H1 (cell line): Measurements from ENCODE around the gene PTPRD. TPM values are rescaled to one million over a fixed set of nuclear protein-coding genes. Genes with fewer than 3 reads are reported as not detected.

ENCODE experiments used
- CTBP2 ChIP-seq: IDR thresholded peaks from 2 replicates; pipeline ENCODE4 v1.7.0; 2011; ENCODE audit warnings: borderline replicate concordance, mild to moderate bottlenecking, moderate library complexity, mixed read lengths, low read length; ENCODE audit not compliant: insufficient read depth, insufficient read length
- GTF2F1 ChIP-seq: IDR thresholded peaks from 2 replicates; pipeline ENCODE4 v1.6.1; 2012; ENCODE audit warnings: low read depth, low read length, improper control_type of control experiment, borderline replicate concordance
- KDM4A ChIP-seq: IDR thresholded peaks from one replicate; pipeline ENCODE4 v1.7.1; 2012; ENCODE audit warnings: low read depth, mild to moderate bottlenecking, moderate library complexity, low read length, inconsistent platforms; ENCODE audit not compliant: severe bottlenecking
- POLR2AphosphoS5 ChIP-seq: IDR thresholded peaks from 2 replicates; pipeline ENCODE4 v1.6.1; 2011; ENCODE audit warnings: low read depth, low read length
- SIRT6 ChIP-seq: IDR thresholded peaks from one replicate; pipeline ENCODE4 v1.7.1; 2012; ENCODE audit warnings: low read length, inconsistent platforms
- SRF ChIP-seq: IDR thresholded peaks from 2 replicates; pipeline ENCODE4 v1.6.1; 2011; ENCODE audit warnings: mild to moderate bottlenecking, low read depth, low read length, moderate library complexity
- TAF1 ChIP-seq: IDR thresholded peaks from 2 replicates; pipeline ENCODE4 v1.6.1; 2011; ENCODE audit warnings: mild to moderate bottlenecking, low read depth, low read length
- TAF7 ChIP-seq: optimal IDR thresholded peaks from 2 replicates; pipeline ENCODE3; 2011; ENCODE audit warnings: low read depth, mild to moderate bottlenecking, inconsistent platforms, low read length, moderate library complexity, borderline replicate concordance
- YY1 ChIP-seq: IDR thresholded peaks from 2 replicates; pipeline ENCODE4 v1.6.1; 2011; ENCODE audit warnings: low read depth, mild to moderate bottlenecking, low read length
- polyA plus RNA-seq, 7 experiments: library from polyadenylated mRNA; depleted of rRNA in 3 of 7; stranded (reverse) in 5 of 7; unstranded in 2 of 7; fragments of >200 nt in 5 of 7; fragments of 200-250 nt in 2 of 7; gene quantifications; 1 replicate in 5 of 7; 2 replicates in 1 of 7; 4 replicates in 1 of 7; pipeline versions ENCODE4 v1.2.1 to v1.2.3, GENCODE V29; 2011 to 2013; ENCODE audit warnings: missing spikeins in 2 of 7, mixed read lengths in 2 of 7
- total RNA-seq: library from RNA; stranded (reverse); fragmentation: NEBNext Ultra II Directional; extraction: Animal tissue kit (Norgen Biotek cat#: 25700); gene quantifications from 2 replicates; pipeline ENCODE4 v1.2.1, GENCODE V29; 2021
- TF ChIP-seq, protein P1 (sequence below): fragments of 300-600 bp; sonication (generic); IDR thresholded peaks from 2 replicates; pipeline ENCODE4 v1.7.1; 2012; ENCODE audit warnings: low read length, moderate library complexity, mild to moderate bottlenecking, inconsistent platforms; ENCODE audit not compliant: insufficient replicate concordance
- TF ChIP-seq, protein P2 (sequence below): IDR thresholded peaks from 2 replicates; pipeline ENCODE4 v1.6.1; 2012; ENCODE audit warnings: low read length, inconsistent platforms

PTPRD gene
- total and polyA plus RNA-seq, 2 of the 8 experiments (the other 6 are each of a cell fraction or from before 2014, with no cell fraction given), result 17.2 to 77.0 TPM

DNA sequence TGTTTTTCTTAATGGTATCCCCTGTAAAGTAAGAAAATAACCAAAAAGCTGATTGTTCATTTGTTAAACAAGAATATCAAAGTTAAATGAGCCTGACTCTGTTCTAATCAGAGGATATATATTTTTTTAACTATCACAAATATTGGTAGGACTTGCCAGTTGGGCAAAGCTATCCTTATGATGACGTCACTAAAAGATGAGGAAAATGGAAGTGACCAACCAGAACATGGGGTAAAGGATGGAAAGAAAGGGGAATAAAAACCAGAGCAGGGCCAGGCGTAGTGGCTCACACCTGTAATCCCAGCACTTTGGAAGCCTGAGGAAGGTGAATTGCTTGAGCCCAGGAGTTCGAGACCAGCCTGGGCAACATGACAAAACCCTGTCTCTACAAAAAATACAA is 2001.6 kb downstream of the PTPRD start (continued):
- TF ChIP-seq, protein P1, sequence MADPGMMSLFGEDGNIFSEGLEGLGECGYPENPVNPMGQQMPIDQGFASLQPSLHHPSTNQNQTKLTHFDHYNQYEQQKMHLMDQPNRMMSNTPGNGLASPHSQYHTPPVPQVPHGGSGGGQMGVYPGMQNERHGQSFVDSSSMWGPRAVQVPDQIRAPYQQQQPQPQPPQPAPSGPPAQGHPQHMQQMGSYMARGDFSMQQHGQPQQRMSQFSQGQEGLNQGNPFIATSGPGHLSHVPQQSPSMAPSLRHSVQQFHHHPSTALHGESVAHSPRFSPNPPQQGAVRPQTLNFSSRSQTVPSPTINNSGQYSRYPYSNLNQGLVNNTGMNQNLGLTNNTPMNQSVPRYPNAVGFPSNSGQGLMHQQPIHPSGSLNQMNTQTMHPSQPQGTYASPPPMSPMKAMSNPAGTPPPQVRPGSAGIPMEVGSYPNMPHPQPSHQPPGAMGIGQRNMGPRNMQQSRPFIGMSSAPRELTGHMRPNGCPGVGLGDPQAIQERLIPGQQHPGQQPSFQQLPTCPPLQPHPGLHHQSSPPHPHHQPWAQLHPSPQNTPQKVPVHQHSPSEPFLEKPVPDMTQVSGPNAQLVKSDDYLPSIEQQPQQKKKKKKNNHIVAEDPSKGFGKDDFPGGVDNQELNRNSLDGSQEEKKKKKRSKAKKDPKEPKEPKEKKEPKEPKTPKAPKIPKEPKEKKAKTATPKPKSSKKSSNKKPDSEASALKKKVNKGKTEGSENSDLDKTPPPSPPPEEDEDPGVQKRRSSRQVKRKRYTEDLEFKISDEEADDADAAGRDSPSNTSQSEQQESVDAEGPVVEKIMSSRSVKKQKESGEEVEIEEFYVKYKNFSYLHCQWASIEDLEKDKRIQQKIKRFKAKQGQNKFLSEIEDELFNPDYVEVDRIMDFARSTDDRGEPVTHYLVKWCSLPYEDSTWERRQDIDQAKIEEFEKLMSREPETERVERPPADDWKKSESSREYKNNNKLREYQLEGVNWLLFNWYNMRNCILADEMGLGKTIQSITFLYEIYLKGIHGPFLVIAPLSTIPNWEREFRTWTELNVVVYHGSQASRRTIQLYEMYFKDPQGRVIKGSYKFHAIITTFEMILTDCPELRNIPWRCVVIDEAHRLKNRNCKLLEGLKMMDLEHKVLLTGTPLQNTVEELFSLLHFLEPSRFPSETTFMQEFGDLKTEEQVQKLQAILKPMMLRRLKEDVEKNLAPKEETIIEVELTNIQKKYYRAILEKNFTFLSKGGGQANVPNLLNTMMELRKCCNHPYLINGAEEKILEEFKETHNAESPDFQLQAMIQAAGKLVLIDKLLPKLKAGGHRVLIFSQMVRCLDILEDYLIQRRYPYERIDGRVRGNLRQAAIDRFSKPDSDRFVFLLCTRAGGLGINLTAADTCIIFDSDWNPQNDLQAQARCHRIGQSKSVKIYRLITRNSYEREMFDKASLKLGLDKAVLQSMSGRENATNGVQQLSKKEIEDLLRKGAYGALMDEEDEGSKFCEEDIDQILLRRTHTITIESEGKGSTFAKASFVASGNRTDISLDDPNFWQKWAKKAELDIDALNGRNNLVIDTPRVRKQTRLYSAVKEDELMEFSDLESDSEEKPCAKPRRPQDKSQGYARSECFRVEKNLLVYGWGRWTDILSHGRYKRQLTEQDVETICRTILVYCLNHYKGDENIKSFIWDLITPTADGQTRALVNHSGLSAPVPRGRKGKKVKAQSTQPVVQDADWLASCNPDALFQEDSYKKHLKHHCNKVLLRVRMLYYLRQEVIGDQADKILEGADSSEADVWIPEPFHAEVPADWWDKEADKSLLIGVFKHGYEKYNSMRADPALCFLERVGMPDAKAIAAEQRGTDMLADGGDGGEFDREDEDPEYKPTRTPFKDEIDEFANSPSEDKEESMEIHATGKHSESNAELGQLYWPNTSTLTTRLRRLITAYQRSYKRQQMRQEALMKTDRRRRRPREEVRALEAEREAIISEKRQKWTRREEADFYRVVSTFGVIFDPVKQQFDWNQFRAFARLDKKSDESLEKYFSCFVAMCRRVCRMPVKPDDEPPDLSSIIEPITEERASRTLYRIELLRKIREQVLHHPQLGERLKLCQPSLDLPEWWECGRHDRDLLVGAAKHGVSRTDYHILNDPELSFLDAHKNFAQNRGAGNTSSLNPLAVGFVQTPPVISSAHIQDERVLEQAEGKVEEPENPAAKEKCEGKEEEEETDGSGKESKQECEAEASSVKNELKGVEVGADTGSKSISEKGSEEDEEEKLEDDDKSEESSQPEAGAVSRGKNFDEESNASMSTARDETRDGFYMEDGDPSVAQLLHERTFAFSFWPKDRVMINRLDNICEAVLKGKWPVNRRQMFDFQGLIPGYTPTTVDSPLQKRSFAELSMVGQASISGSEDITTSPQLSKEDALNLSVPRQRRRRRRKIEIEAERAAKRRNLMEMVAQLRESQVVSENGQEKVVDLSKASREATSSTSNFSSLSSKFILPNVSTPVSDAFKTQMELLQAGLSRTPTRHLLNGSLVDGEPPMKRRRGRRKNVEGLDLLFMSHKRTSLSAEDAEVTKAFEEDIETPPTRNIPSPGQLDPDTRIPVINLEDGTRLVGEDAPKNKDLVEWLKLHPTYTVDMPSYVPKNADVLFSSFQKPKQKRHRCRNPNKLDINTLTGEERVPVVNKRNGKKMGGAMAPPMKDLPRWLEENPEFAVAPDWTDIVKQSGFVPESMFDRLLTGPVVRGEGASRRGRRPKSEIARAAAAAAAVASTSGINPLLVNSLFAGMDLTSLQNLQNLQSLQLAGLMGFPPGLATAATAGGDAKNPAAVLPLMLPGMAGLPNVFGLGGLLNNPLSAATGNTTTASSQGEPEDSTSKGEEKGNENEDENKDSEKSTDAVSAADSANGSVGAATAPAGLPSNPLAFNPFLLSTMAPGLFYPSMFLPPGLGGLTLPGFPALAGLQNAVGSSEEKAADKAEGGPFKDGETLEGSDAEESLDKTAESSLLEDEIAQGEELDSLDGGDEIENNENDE, result no peak
- TF ChIP-seq KDM4A (no peak), SIRT6 (no peak), GTF2F1 (no peak), CTBP2 (no peak), SRF (no peak), TAF1 (no peak), POLR2AphosphoS5 (no peak), TAF7 (no peak), YY1 (no peak)
- TF ChIP-seq, protein P2, sequence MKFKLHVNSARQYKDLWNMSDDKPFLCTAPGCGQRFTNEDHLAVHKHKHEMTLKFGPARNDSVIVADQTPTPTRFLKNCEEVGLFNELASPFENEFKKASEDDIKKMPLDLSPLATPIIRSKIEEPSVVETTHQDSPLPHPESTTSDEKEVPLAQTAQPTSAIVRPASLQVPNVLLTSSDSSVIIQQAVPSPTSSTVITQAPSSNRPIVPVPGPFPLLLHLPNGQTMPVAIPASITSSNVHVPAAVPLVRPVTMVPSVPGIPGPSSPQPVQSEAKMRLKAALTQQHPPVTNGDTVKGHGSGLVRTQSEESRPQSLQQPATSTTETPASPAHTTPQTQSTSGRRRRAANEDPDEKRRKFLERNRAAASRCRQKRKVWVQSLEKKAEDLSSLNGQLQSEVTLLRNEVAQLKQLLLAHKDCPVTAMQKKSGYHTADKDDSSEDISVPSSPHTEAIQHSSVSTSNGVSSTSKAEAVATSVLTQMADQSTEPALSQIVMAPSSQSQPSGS, result no peak
